22Rv1 (cell line): ENCODE results near the gene FMN1.

ENCODE experiments used
- CTCF ChIP-seq: fragments of 450-650 bp; IDR thresholded peaks from 2 replicates; pipeline ENCODE4 v1.5.1; 2017; ENCODE audit warnings: mild to moderate bottlenecking
- ZFX ChIP-seq: fragments of 450-650 bp; IDR thresholded peaks from 2 replicates; pipeline ENCODE4 v1.6.1; 2017; ENCODE audit warnings: antibody characterized with exemption, borderline replicate concordance

- TF ChIP-seq CTCF: no peak
- no peak for TF ChIP-seq ZFX
Measured at GRCh38 chr15:33001926-33002325, 192.6 kb downstream of the FMN1 start.
